GM19438 (cell line): ENCODE results near the gene ERH.

Experiments used
- ATAC-seq: cut with Tn5 transposase; IDR thresholded peaks from one replicate; pipeline ENCODE4 v1.9.1; 2021; ENCODE audit warnings: low read depth; ENCODE audit not compliant: unreplicated experiment

ERH gene

GRCh38 chr14:69331206-69331605 lies 66.9 kb downstream of the ERH start:
- no peak for ATAC-seq
